Vein endothelial cell (primary cell): ENCODE data around the gene SLC35D1. TPM values are rescaled to one million over a fixed set of nuclear protein-coding genes. Genes with fewer than 3 reads are reported as not detected.

Experiments used
- small RNA-seq: library from RNA; depleted of rRNA; stranded (forward); fragments of <200 nt; gene quantifications from one replicate; pipeline ENCODE3, GENCODE V24; 2012
- total RNA-seq: library from RNA; depleted of rRNA; stranded (reverse); fragments of >200 nt; gene quantifications from 2 replicates; pipeline ENCODE4 v1.2.3, GENCODE V29; 2012

Gene SLC35D1
- total RNA-seq, result 4.9 and 5.4 TPM in 2 replicates

GRCh38 chr1:67053785-67054772 lies at the start of gene SLC35D1:
Gene SLC35D1, minus strand, starts transcription at chr1:67054148. Its CDS starts 135 bp downstream, at chr1:67054013.

Small RNAs within 50 kb of the gene (small RNA-seq; reads per million reads assigned to genes)
- gene RF00322, result not detected

Other genes starting within 250 kb of the SLC35D1 start
- 1.6 and 2.6 TPM in 2 replicates for gene DNAI4, start 129.3 kb downstream of the SLC35D1 start, total RNA-seq
- gene MIER1, start 129.2 kb downstream of the SLC35D1 start, total RNA-seq, result 33.0 and 39.5 TPM in 2 replicates
- not detected in 2 replicates for gene C1orf141, start 80.8 kb upstream of the SLC35D1 start, total RNA-seq
- gene IL23R, start 112.3 kb upstream of the SLC35D1 start, total RNA-seq, result not detected in 2 replicates